Stimulated activated CD8-positive, alpha-beta memory T cell treated with anti-CD3 and anti-CD28 coated beads, Interleukin-4, amount 100 ng/mL, for 4 hours (primary cell): Measurements from ENCODE around the gene HACD4.

Source experiments
- DNase-seq, 2 donors: peaks; one replicate each; pipeline ENCODE4 v3.0.0-alpha.2; 2020; ENCODE audit warnings: low read depth in 2 of 2, low spot score in 1 of 2

Gene HACD4

GRCh38 chr9:21031091-21031807 is at the start of gene HACD4:
Gene HACD4, minus strand, starts transcription at chr9:21031640. Its CDS starts 50 bp downstream, at chr9:21031590.
- peak; percentile 8 to 21 for DNase-seq

GRCh38 chr9:21080793-21081192 is 49.4 kb upstream of the HACD4 start:
- no peak for DNase-seq

- no peak for DNase-seq
Observed at GRCh38 chr9:21078702-21079101, 47.3 kb upstream of the HACD4 start.

GRCh38 chr9:21077781-21078180 is 46.3 kb upstream of the HACD4 start, which contains the start of gene IFNB1:
Gene IFNB1, minus strand, starts transcription at chr9:21077942. Its CDS starts 73 bp downstream, at chr9:21077869.
- no peak for DNase-seq

- no peak for DNase-seq
Observed at GRCh38 chr9:21075484-21075883, 44.0 kb upstream of the HACD4 start.

GRCh38 chr9:21070906-21071305 is 39.5 kb upstream of the HACD4 start:
- no peak for DNase-seq

- DNase-seq, result no peak
Observed at GRCh38 chr9:21070171-21070571, 38.7 kb upstream of the HACD4 start.

GRCh38 chr9:21060919-21061561 is 29.6 kb upstream of the HACD4 start:
- DNase-seq, result no peak

- DNase-seq, result no peak
Observed at GRCh38 chr9:21056931-21057330, 25.5 kb upstream of the HACD4 start.

GRCh38 chr9:21053851-21054250 is 22.4 kb upstream of the HACD4 start:
- no peak for DNase-seq

- no peak for DNase-seq
Observed at GRCh38 chr9:21047281-21047691, 15.8 kb upstream of the HACD4 start.

- DNase-seq, result no peak
Observed at GRCh38 chr9:21043841-21044240, 12.4 kb upstream of the HACD4 start.

- DNase-seq, result no peak
Observed at GRCh38 chr9:21042466-21042865, 11.0 kb upstream of the HACD4 start.

GRCh38 chr9:21039302-21039701 is 7.9 kb upstream of the HACD4 start:
- no peak for DNase-seq

GRCh38 chr9:21037278-21037677 is 5.8 kb upstream of the HACD4 start:
- DNase-seq, result no peak

- DNase-seq, result no peak
Observed at GRCh38 chr9:21031808-21032183, 356 bp upstream of the HACD4 start.

GRCh38 chr9:21030389-21031035 is 928 bp downstream of the HACD4 start:
- no peak for DNase-seq

GRCh38 chr9:21029661-21030060 is 1.8 kb downstream of the HACD4 start:
- no peak for DNase-seq

GRCh38 chr9:21028466-21028865 is 3.0 kb downstream of the HACD4 start:
- DNase-seq, result no peak

GRCh38 chr9:21027295-21027694 is 4.1 kb downstream of the HACD4 start:
- no peak for DNase-seq

- no peak for DNase-seq
Observed at GRCh38 chr9:21023861-21024260, 7.6 kb downstream of the HACD4 start.

GRCh38 chr9:21018177-21018576 is 13.3 kb downstream of the HACD4 start:
- DNase-seq, result no peak
